ENCODE measurements around the gene ARTN. TPM values are rescaled to one million over a fixed set of nuclear protein-coding genes. Genes with fewer than 3 reads are reported as not detected.

ARTN gene
- total and polyA plus RNA-seq, 2 experiments from 2014 or later = 6.7 to 35.7 TPM

- no peak for TF ChIP-seq ZNF462 (CRISPR knock-in tag; IDR thresholded peaks at IDR 0.05)
- no peak for TF ChIP-seq ZNF331 (CRISPR knock-in tag; IDR thresholded peaks at IDR 0.05; ENCODE audit: low read depth)
- TF ChIP-seq ZNF114 (CRISPR knock-in tag; IDR thresholded peaks at IDR 0.05) = no peak
- no peak for TF ChIP-seq NANOG (IDR thresholded peaks at IDR 0.05; ENCODE audit: borderline replicate concordance)
- TF ChIP-seq ETS1 (IDR thresholded peaks at IDR 0.05) = no peak
These were observed 25.0 kb downstream of the ARTN start (continued) for GRCh38 chr1:43958351-43959255.

- H3K4me3 Mint-ChIP-seq = no peak overlapping the region
- Histone ChIP-seq H3K4me3 (no peak overlapping the region), H3K4me2 (no peak overlapping the region), H3K9me2 (ENCODE audit: insufficient read depth) (no peaks in the 10 kb centered on the region), H3K4me1 (ENCODE audit: insufficient read depth) (no peaks in the 10 kb centered on the region), H2AFZ (no peak overlapping the region), H3K27me3 (ENCODE audit: insufficient read depth) (no peaks in the 10 kb centered on the region), H3K27ac (ENCODE audit: low read depth) (no peak overlapping the region), H4K20me1 (replicated peaks; ENCODE audit: insufficient read depth) (no peaks in the 10 kb centered on the region), H3K79me2 (replicated peaks; ENCODE audit: insufficient read depth) (no peaks in the 10 kb centered on the region), H3F3A (replicated peaks; ENCODE audit: low read depth) (no peaks in the 10 kb centered on the region), H3K36me3 (ENCODE audit: insufficient read depth) (no peaks in the 10 kb centered on the region)
- peaks cover 9% of the 10 kb centered on the region for H3K27me3 Mint-ChIP-seq (ENCODE audit: insufficient read depth, low read depth, poor library complexity)
- H3K4me1 Mint-ChIP-seq = no peaks in the 10 kb centered on the region
- no peaks in the 10 kb centered on the region; the same call in 1 of the 3 replicates for H3K36me3 Mint-ChIP-seq (ENCODE audit: low read depth)
- ATAC-seq (no peak), DNase-seq (ENCODE audit: low spot score) (no peak)
- H3K27ac Mint-ChIP-seq = no peak overlapping the region
- H3K9me3 Mint-ChIP-seq = no peaks in the 10 kb centered on the region
- no peak for TF ChIP-seq POLR2AphosphoS5 (IDR thresholded peaks at IDR 0.05; ENCODE audit: low read depth)
- no peak for TF ChIP-seq ZNF114 (CRISPR knock-in tag; IDR thresholded peaks at IDR 0.05)
- TF ChIP-seq ETS1 (IDR thresholded peaks at IDR 0.05) = no peak
- no peak for TF ChIP-seq EZH2 (IDR thresholded peaks at IDR 0.05; ENCODE audit: low read depth, unreplicated experiment)
- no peak for TF ChIP-seq CTCF (conservative IDR thresholded peaks at IDR 0.05; ENCODE audit: low read depth in 2 of 2)
- TF ChIP-seq STAT1 (IDR thresholded peaks at IDR 0.05; ENCODE audit: unreplicated experiment) = no peak
- no peak for TF ChIP-seq ZNF331 (CRISPR knock-in tag; IDR thresholded peaks at IDR 0.05; ENCODE audit: low read depth)
- TF ChIP-seq CREB1 (CRISPR knock-in tag; IDR thresholded peaks at IDR 0.05; ENCODE audit: low read depth) = no peak
- TF ChIP-seq NANOG (IDR thresholded peaks at IDR 0.05; ENCODE audit: borderline replicate concordance) = no peak
- TF ChIP-seq JUNB (IDR thresholded peaks at IDR 0.05; ENCODE audit: unreplicated experiment) = no peak
These were observed 27.2 kb downstream of the ARTN start for GRCh38 chr1:43960798-43961197.

Measured in GM23338 (cell line).